Naive thymus-derived CD4-positive, alpha-beta T cell (primary cell): ENCODE data around the gene GPR142. TPM values are rescaled to one million over a fixed set of nuclear protein-coding genes. Genes with fewer than 3 reads are reported as not detected.
"Not testable (repeated sequence)": the region's sequence is repeated elsewhere in the genome, so short reads cannot be mapped to it uniquely, and the experiment has no call there.

Source experiments
- ATAC-seq: fragments of 150-1000 bp; cut with Tn5 transposase; 2 replicates; pipeline ENCODE4 v1.10.0; 2021; ENCODE audit warnings: mild to moderate bottlenecking, moderate library complexity
- CTCF ChIA-PET: fragments of 350-600 bp; sonication (Branson Sonifier 250); formaldehyde crosslinking; loops from one replicate; lab custom pipeline; 2021; ENCODE audit warnings: antibody characterized with exemption; lab: Charles Lee
- POLR2A ChIA-PET: fragments of 350-600 bp; sonication (Branson Sonifier 250); formaldehyde crosslinking; loops from one replicate; lab custom pipeline; 2021; ENCODE audit warnings: antibody characterized with exemption, inconsistent platforms; lab: Charles Lee
- DNase-seq, 9 donors: peaks; one replicate each; pipeline versions ENCODE4 v3.0.0 to v3.0.0-alpha.2; 2020 to 2022; ENCODE audit warnings: mixed read lengths in 1 of 9
- H3K27ac ChIP-seq: one replicate; pipeline ENCODE4 v1.7.0; 2013; ENCODE audit warnings: mild to moderate bottlenecking, low read depth, low read length, moderate library complexity
- H3K27me3 ChIP-seq, 2 donors: one replicate each; pipeline ENCODE4 v1.7.0; 2013; ENCODE audit warnings: low read length in 2 of 2, mild to moderate bottlenecking in 2 of 2, moderate library complexity in 2 of 2; ENCODE audit not compliant: control insufficient read depth in 2 of 2, insufficient read depth in 2 of 2
- H3K36me3 ChIP-seq, 3 experiments: 1 replicate in 2 of 3; 2 replicates in 1 of 3; pipeline ENCODE4 v1.7.0; 2013; ENCODE audit warnings: low read length in 3 of 3, mild to moderate bottlenecking in 3 of 3, moderate library complexity in 1 of 3; ENCODE audit not compliant: insufficient read depth in 3 of 3, control insufficient read depth in 2 of 3
- H3K4me1 ChIP-seq, 2 donors: one replicate each; pipeline ENCODE4 v1.7.0; 2013; ENCODE audit warnings: low read length in 2 of 2, mild to moderate bottlenecking in 2 of 2, moderate library complexity in 1 of 2; ENCODE audit not compliant: control insufficient read depth in 2 of 2, insufficient read depth in 2 of 2
- H3K4me3 ChIP-seq: 2 replicates; pipeline ENCODE4 v1.7.0; 2013; ENCODE audit warnings: mild to moderate bottlenecking, low read length
- H3K9me3 ChIP-seq, 3 experiments: 1 replicate in 2 of 3; 2 replicates in 1 of 3; pipeline ENCODE4 v1.7.0; 2013; ENCODE audit warnings: low read length in 3 of 3; ENCODE audit not compliant: control insufficient read depth in 2 of 3
- H3K27ac Mint-ChIP-seq, 9 donors: one replicate each; pipeline ENCODE4 v1.8.0; 2020 to 2022; ENCODE audit warnings: mixed read lengths in 9 of 9, mild to moderate bottlenecking in 8 of 9, moderate library complexity in 5 of 9, inconsistent platforms in 2 of 9
- H3K27me3 Mint-ChIP-seq, 5 donors: one replicate each; pipeline ENCODE4 v1.8.0; 2021 to 2022; ENCODE audit warnings: mixed read lengths in 5 of 5, mild to moderate bottlenecking in 1 of 5
- H3K36me3 Mint-ChIP-seq, 5 donors: one replicate each; pipeline ENCODE4 v1.8.0; 2020 to 2022; ENCODE audit warnings: mixed read lengths in 5 of 5, mild to moderate bottlenecking in 3 of 5, inconsistent platforms in 1 of 5
- H3K4me1 Mint-ChIP-seq, 7 donors: one replicate each; pipeline ENCODE4 v1.8.0; 2020 to 2022; ENCODE audit warnings: mixed read lengths in 7 of 7, mild to moderate bottlenecking in 3 of 7, inconsistent platforms in 1 of 7
- H3K4me3 Mint-ChIP-seq, 10 donors: one replicate each; pipeline ENCODE4 v1.8.0; 2020 to 2022; ENCODE audit warnings: mild to moderate bottlenecking in 10 of 10, mixed read lengths in 10 of 10, moderate library complexity in 6 of 10, inconsistent platforms in 2 of 10
- H3K9me3 Mint-ChIP-seq, 11 donors: one replicate each; pipeline ENCODE4 v1.8.0; 2020 to 2022; ENCODE audit warnings: mixed read lengths in 11 of 11, mild to moderate bottlenecking in 4 of 11, inconsistent platforms in 1 of 11, moderate library complexity in 1 of 11
- intact Hi-C, 2 donors: fragments of 100-400 bp; cut with micrococcal nuclease; formaldehyde crosslinking; loops; one replicate each; pipeline ENCODE4 v1.15.1; 2023
- polyA plus RNA-seq, 2 donors: library from polyadenylated mRNA; unstranded; fragments of 300-500 nt; fragmentation: Illumina TruSeq; gene quantifications; one replicate each; pipeline ENCODE4 v1.2.3, GENCODE V29; 2021
- total RNA-seq, 6 experiments: library from RNA in 5 of 6; stranded (reverse) in 5 of 6; gene quantifications; 1 replicate in 5 of 6; 2 replicates in 1 of 6; pipeline ENCODE4 v1.2.3 and lab custom pipeline; 2021 to 2026

The GPR142 gene
- total and polyA plus RNA-seq, 7 experiments from 2014 or later = not detected

DNA sequence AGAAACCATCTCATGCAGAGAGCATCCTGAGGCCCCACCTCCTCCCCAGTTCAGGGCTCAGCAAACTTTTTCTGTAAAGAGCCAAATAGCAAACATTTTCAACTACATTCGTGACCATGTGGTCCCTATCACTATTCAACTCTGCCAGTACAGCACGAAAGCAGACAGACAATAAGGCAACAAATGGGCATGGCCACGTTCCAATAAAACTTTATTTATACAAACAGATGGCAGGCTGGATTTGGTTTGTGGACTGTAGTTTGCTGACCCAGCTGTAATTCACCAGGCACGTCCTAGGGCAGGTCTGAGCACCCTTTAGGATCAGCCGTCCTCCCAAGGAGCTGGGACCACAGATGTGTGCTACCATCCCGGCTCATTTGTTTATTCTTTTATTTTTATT is 37.5 kb downstream of the GPR142 start:
- CTCF ChIA-PET = no interaction called here
- H3K4me3 Mint-ChIP-seq = no peak overlapping the region

DNA sequence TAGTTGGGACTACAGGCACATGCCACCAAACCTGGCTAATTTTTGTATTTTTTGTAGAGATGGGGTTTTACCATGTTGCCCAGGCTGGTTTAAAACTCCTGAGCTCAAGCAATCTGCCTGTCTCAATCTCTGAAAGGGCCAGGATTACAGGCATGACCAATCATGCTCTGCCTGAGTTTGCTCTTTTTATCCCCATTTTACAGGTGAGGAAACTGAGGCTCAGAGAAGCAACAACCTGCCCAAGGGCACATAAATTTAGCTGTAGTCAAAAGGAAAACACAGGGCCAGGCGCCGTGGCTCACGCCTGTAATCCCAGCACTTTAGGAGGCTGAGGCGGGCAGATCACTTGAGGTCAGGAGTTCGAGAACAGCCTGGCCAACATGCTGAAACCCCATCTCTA is 38.0 kb downstream of the GPR142 start:
- H3K36me3 Mint-ChIP-seq, H3K4me1 ChIP-seq, intact Hi-C loops, H3K4me3 ChIP-seq, H3K27me3 ChIP-seq, CTCF ChIA-PET, ATAC-seq, POLR2A ChIA-PET, H3K4me1 Mint-ChIP-seq, H3K27me3 Mint-ChIP-seq, H3K9me3 Mint-ChIP-seq, H3K27ac ChIP-seq, DNase-seq, H3K4me3 Mint-ChIP-seq, H3K36me3 ChIP-seq, H3K27ac Mint-ChIP-seq, H3K9me3 ChIP-seq: not testable (repeated sequence)

More for the DNA sequence above, 37.5 kb downstream of the GPR142 start:
- Mint-ChIP-seq H3K27me3 (peaks cover 0 to 11% (median 4%) of the 10 kb centered on the region in 5 donors), H3K36me3 (no peaks in the 10 kb centered on the region), H3K27ac (no peak overlapping the region), H3K4me1 (peaks cover 0 to 2% (median 0%) of the 10 kb centered on the region in 7 donors), H3K9me3 (peaks cover 0 to 1% (median 0%) of the 10 kb centered on the region in 11 donors)
- DNase-seq (no peak), ATAC-seq (no peak)
- no peaks in the 10 kb centered on the region for H3K4me1 ChIP-seq
- no peaks in the 10 kb centered on the region for H3K27me3 ChIP-seq
- intact Hi-C loops = no loop called here
- no peak overlapping the region for H3K27ac ChIP-seq
- H3K36me3 ChIP-seq = no peaks in the 10 kb centered on the region
- H3K9me3 ChIP-seq = no peaks in the 10 kb centered on the region
- no peak overlapping the region for H3K4me3 ChIP-seq
- POLR2A ChIA-PET = no interaction called here

DNA sequence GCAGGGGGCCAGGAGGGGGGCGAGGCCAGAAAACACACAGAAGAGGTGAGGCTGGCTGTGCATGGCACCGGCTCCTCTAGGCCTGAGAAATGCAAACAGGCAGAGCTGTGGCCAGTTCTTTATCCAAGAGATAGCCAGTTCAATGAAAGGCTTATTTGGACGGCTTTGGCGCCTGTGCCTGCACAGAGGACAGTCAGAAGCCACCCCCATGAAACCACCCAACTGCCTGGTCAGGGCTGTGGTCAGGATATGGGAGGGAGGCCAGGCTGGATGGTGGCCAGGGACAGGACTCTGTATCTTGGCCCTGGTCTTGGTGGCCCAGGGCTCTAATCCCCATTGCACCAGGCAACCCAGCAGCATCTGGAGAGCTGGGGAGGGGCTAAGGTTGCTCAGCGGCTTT is 40.1 kb downstream of the GPR142 start:
- no peaks in the 10 kb centered on the region for H3K4me1 ChIP-seq
- DNase-seq (no peak), ATAC-seq (no peak)
- Mint-ChIP-seq H3K4me3 (no peak overlapping the region), H3K27ac (peak overlapping the region in 1 of 9 donors; percentile 52), H3K9me3 (peaks cover 0 to 5% (median 0%) of the 10 kb centered on the region in 11 donors), H3K36me3 (peaks cover 0 to 5% (median 0%) of the 10 kb centered on the region in 5 donors), H3K4me1 (peaks cover 0 to 2% (median 0%) of the 10 kb centered on the region in 7 donors), H3K27me3 (peaks cover 0 to 6% (median 3%) of the 10 kb centered on the region in 5 donors)
- no peak overlapping the region for H3K4me3 ChIP-seq
- no peaks in the 10 kb centered on the region for H3K27me3 ChIP-seq
- H3K36me3 ChIP-seq = no peaks in the 10 kb centered on the region
- CTCF ChIA-PET = no interaction called here
- H3K27ac ChIP-seq = no peak overlapping the region
- POLR2A ChIA-PET = no interaction called here
- intact Hi-C loops = no loop called here
- H3K9me3 ChIP-seq = no peaks in the 10 kb centered on the region

DNA sequence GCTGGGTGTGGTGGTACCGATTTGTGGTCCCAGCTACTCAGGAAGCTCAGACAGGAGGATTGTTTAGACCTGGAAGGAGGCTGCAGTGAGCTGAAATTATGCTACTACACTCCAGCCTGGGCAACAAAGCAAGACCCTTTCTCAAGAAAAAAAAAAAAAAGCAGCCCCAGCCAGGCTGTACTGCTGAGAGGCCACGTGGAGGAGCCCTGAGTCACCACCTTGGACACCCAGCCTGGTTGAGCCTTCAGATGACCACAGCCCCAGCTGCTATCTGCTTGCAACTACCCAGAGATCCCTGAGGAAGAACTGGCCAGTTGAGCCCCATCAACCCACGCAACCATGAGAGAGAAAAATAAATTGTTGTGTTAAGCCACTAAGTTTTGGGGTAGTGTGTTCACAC is 41.0 kb downstream of the GPR142 start:
- Histone ChIP-seq H3K4me3 (no peak overlapping the region), H3K27me3 (no peaks in the 10 kb centered on the region), H3K36me3 (no peaks in the 10 kb centered on the region), H3K4me1 (no peaks in the 10 kb centered on the region), H3K27ac (no peak overlapping the region), H3K9me3 (no peaks in the 10 kb centered on the region)
- Mint-ChIP-seq H3K36me3 (peaks cover 0 to 5% (median 0%) of the 10 kb centered on the region in 5 donors), H3K27ac (no peak overlapping the region), H3K9me3 (peaks cover 0 to 5% (median 0%) of the 10 kb centered on the region in 11 donors), H3K27me3 (peaks cover 0 to 6% (median 3%) of the 10 kb centered on the region in 5 donors), H3K4me1 (peaks cover 0 to 2% (median 0%) of the 10 kb centered on the region in 7 donors), H3K4me3 (no peak overlapping the region)
- DNase-seq (no peak), ATAC-seq (no peak)
- ChIA-PET CTCF (interaction anchor here (0.7 kb wide), 1 partner anchor 10 kb away, joined by 3 read pairs; no protein-coding TSS in a partner anchor), POLR2A (no interaction called here)
- intact Hi-C loops = no loop called here

DNA sequence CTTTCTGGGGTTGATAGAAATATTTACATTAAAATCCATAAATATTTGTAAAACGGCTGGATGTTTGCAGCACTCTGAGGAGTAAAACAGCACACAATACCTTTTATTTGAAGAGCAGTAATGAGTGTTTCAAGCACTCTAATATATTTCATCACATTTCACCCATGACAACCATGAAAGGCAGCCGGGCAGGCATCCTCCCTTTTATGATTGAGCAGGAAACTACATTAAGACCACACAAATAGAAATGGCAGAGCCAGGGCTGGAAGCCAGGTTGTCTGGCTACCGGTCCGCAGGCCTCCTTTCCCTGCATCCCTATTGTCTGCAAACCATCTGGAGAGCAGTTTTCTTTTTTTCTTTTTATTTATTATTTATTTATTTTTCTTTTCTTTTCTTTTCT is 41.5 kb downstream of the GPR142 start:
- H3K4me1 Mint-ChIP-seq = peaks cover 0 to 2% (median 0%) of the 10 kb centered on the region in 7 donors
- intact Hi-C loops = no loop called here
- CTCF ChIA-PET = no interaction called here

DNA sequence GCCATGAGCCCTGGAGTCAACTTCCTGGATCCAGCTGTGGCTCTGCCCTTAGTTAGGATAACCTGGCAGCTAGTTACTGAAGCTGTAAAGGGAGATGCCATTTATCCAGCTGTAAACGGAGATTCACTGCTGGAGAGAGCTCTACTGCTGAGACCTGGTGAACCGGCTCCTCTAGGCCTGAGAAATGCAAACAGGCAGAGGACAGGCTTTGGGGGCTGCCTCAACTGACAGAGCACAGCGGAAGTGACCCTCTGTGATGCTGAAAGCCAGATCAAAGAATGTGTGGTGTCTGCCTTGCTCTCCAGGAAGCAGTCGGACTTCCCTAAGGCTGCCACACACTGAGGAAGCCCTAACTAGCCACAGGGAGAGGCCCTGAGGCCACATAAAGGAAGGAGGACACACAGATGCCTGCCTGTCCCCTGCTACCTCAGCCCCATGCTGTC is 42.7 kb downstream of the GPR142 start:
- ATAC-seq = no peak

More for the DNA sequence above, 41.5 kb downstream of the GPR142 start:
- peaks cover 0 to 5% (median 0%) of the 10 kb centered on the region in 5 donors for H3K36me3 Mint-ChIP-seq
- peaks cover 0 to 6% (median 3%) of the 10 kb centered on the region in 5 donors for H3K27me3 Mint-ChIP-seq
- Histone ChIP-seq H3K27ac (no peak overlapping the region), H3K27me3 (no peaks in the 10 kb centered on the region), H3K9me3 (no peaks in the 10 kb centered on the region), H3K4me3 (no peak overlapping the region), H3K4me1 (no peaks in the 10 kb centered on the region), H3K36me3 (no peaks in the 10 kb centered on the region)
- DNase-seq = no peak
- POLR2A ChIA-PET = no interaction called here
- no peak overlapping the region for H3K27ac Mint-ChIP-seq
- H3K9me3 Mint-ChIP-seq = peaks cover 0 to 5% (median 0%) of the 10 kb centered on the region in 11 donors
- no peak for ATAC-seq
- H3K4me3 Mint-ChIP-seq = no peak overlapping the region

DNA sequence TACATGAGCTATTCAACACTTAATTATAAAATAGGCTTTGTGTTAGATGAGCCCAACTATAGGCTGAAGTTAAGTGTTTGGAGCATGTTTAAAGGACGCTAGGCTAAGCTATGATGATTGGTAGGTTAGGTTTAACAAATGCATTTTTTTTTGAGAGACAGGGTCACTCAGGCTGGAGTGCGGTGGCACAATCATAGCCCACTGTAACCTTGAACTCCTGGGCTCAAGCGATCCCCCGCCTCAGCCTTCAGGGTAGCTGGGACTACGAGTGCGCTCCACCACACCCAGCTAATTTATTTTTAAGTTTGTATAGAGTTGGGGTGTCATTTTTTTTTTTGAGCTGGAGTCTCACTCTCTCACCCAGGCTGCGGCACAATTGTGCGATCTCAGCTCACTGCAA is 45.3 kb downstream of the GPR142 start:
- Histone ChIP-seq H3K4me3 (no peak overlapping the region), H3K36me3 (no peaks in the 10 kb centered on the region), H3K27me3 (no peaks in the 10 kb centered on the region), H3K9me3 (no peaks in the 10 kb centered on the region), H3K27ac (no peak overlapping the region), H3K4me1 (no peaks in the 10 kb centered on the region)
- Mint-ChIP-seq H3K36me3 (peaks cover 0 to 5% (median 0%) of the 10 kb centered on the region in 5 donors), H3K27ac (no peak overlapping the region), H3K4me3 (no peak overlapping the region), H3K9me3 (peaks cover 0 to 4% (median 0%) of the 10 kb centered on the region in 11 donors), H3K4me1 (no peaks in the 10 kb centered on the region), H3K27me3 (peaks cover 0 to 6% (median 4%) of the 10 kb centered on the region in 5 donors)
- intact Hi-C loops = no loop called here
- ChIA-PET CTCF (no interaction called here), POLR2A (no interaction called here)
- no peak for ATAC-seq
- no peak for DNase-seq

More for the DNA sequence above, 42.7 kb downstream of the GPR142 start:
- peaks cover 0 to 6% (median 0%) of the 10 kb centered on the region in 5 donors for H3K27me3 Mint-ChIP-seq
- intact Hi-C loops = no loop called here
- H3K4me1 Mint-ChIP-seq = no peaks in the 10 kb centered on the region
- no peak for DNase-seq
- POLR2A ChIA-PET = no interaction called here
- no peak overlapping the region for H3K27ac Mint-ChIP-seq
- peaks cover 0 to 5% (median 0%) of the 10 kb centered on the region in 5 donors for H3K36me3 Mint-ChIP-seq
- H3K4me1 ChIP-seq = no peaks in the 10 kb centered on the region
- H3K4me3 Mint-ChIP-seq = no peak overlapping the region
- H3K9me3 ChIP-seq = no peaks in the 10 kb centered on the region
- no peak overlapping the region for H3K4me3 ChIP-seq
- no peaks in the 10 kb centered on the region for H3K27me3 ChIP-seq
- H3K36me3 ChIP-seq = no peaks in the 10 kb centered on the region
- CTCF ChIA-PET = no interaction called here
- H3K9me3 Mint-ChIP-seq = peaks cover 0 to 5% (median 0%) of the 10 kb centered on the region in 11 donors
- H3K27ac ChIP-seq = no peak overlapping the region
